HepG2 (cell line): ENCODE data around the gene SH2B2. TPM values are rescaled to one million over a fixed set of nuclear protein-coding genes. Genes with fewer than 3 reads are reported as not detected.

ENCODE experiments used
- AKAP8 ChIP-seq: sonication (generic); formaldehyde crosslinking; IDR thresholded peaks from 2 replicates; pipeline ENCODE4 v1.5.1; 2020; ENCODE audit warnings: mild to moderate bottlenecking, missing genetic modification reagents
- ASH2L ChIP-seq: fragments of 300-600, 200-600 bp; sonication (generic); IDR thresholded peaks from 2 replicates; pipeline ENCODE4 v1.7.0; 2017; ENCODE audit warnings: low read depth, mild to moderate bottlenecking, moderate library complexity, mixed read lengths, low read length; ENCODE audit not compliant: insufficient read length
- KDM6A ChIP-seq: IDR thresholded peaks from 2 replicates; pipeline ENCODE4 v1.6.1; 2016; ENCODE audit warnings: low read depth
- KLF15 ChIP-seq: sonication (generic); formaldehyde crosslinking; IDR thresholded peaks from 2 replicates; pipeline ENCODE4 v1.8.1; 2023; ENCODE audit warnings: borderline replicate concordance, mild to moderate bottlenecking, inconsistent platforms, missing genetic modification reagents, mixed read lengths
- MBNL3 ChIP-seq: fragments of 250-450 bp; sonication (Bioruptor Pico); conservative IDR thresholded peaks from 2 replicates; pipeline ENCODE4 v1.8.0; 2022; ENCODE audit warnings: mild to moderate bottlenecking, inconsistent platforms
- PPARG ChIP-seq: conservative IDR thresholded peaks from 2 replicates; pipeline ENCODE4 v1.6.1; 2016; ENCODE audit warnings: missing biosample characterization, missing genetic modification reagents
- RBM22 ChIP-seq: fragments of 200-400 bp; formaldehyde crosslinking; optimal IDR thresholded peaks from 2 replicates; pipeline ENCODE3; 2017; ENCODE audit warnings: mild to moderate bottlenecking, low read length, moderate library complexity
- SKI ChIP-seq: fragments of 450-650 bp; IDR thresholded peaks from one replicate; pipeline ENCODE4 v1.6.1; 2018; ENCODE audit warnings: mild to moderate bottlenecking; ENCODE audit not compliant: partially characterized antibody
- TP53 ChIP-seq: sonication (generic); formaldehyde crosslinking; conservative IDR thresholded peaks from 2 replicates; pipeline ENCODE4 v1.4.0; 2020; ENCODE audit warnings: missing genetic modification reagents
- ZBTB38 ChIP-seq: sonication (generic); formaldehyde crosslinking; IDR thresholded peaks from 2 replicates; pipeline ENCODE4 v1.5.1; 2020; ENCODE audit warnings: mild to moderate bottlenecking, missing genetic modification reagents
- ZBTB42 ChIP-seq: sonication (generic); formaldehyde crosslinking; IDR thresholded peaks from 2 replicates; pipeline ENCODE4 v1.5.0; 2020; ENCODE audit warnings: mild to moderate bottlenecking, missing genetic modification reagents
- ZNF121 ChIP-seq: sonication (generic); formaldehyde crosslinking; IDR thresholded peaks from 2 replicates; pipeline ENCODE4 v1.5.0; 2020; ENCODE audit warnings: mild to moderate bottlenecking, missing genetic modification reagents
- ZNF432 ChIP-seq: sonication (generic); formaldehyde crosslinking; IDR thresholded peaks from 2 replicates; pipeline ENCODE4 v1.5.0; 2020; ENCODE audit warnings: missing genetic modification reagents, mild to moderate bottlenecking, borderline replicate concordance
- ZNF484 ChIP-seq: sonication (generic); formaldehyde crosslinking; IDR thresholded peaks from 2 replicates; pipeline ENCODE4 v1.5.1; 2020; ENCODE audit warnings: mild to moderate bottlenecking, low read depth, missing genetic modification reagents, borderline replicate concordance
- ZNF496 ChIP-seq: sonication (generic); formaldehyde crosslinking; IDR thresholded peaks from 2 replicates; pipeline ENCODE4 v1.8.1; 2023; ENCODE audit warnings: mild to moderate bottlenecking, moderate library complexity, missing genetic modification reagents; ENCODE audit not compliant: insufficient replicate concordance
- ZNF563 ChIP-seq: sonication (generic); formaldehyde crosslinking; IDR thresholded peaks from 2 replicates; pipeline ENCODE4 v1.8.0; 2022; ENCODE audit warnings: mild to moderate bottlenecking, moderate library complexity, missing genetic modification reagents
- ZNF720 ChIP-seq: sonication (generic); formaldehyde crosslinking; IDR thresholded peaks from 2 replicates; pipeline ENCODE4 v1.4.0; 2020; ENCODE audit warnings: missing genetic modification reagents
- polyA plus RNA-seq, 8 experiments: library from polyadenylated mRNA; depleted of rRNA in 3 of 8; stranded (reverse) in 7 of 8; unstranded in 1 of 8; fragments of >200 nt; fragmentation: Illumina TruSeq in 4 of 8; extraction: Trizol in 4 of 8; gene quantifications; 2 replicates each; pipeline versions ENCODE4 v1.2.1 to v1.2.3, GENCODE V29; 2011 to 2016; ENCODE audit warnings: low read depth in 4 of 8, missing spikeins in 1 of 8, mixed read lengths in 1 of 8; ENCODE audit not compliant: insufficient read depth in 1 of 8
- total RNA-seq, 5 experiments: library from RNA; depleted of rRNA; stranded (reverse); fragments of >200 nt; fragmentation: Illumina TruSeq; extraction: Trizol; gene quantifications; 2 replicates each; pipeline ENCODE4 v1.2.3, GENCODE V29; 2016; ENCODE audit warnings: low read depth in 1 of 5
- TF ChIP-seq, protein P1 (sequence below): sonication (generic); formaldehyde crosslinking; IDR thresholded peaks from 2 replicates; pipeline ENCODE4 v1.4.0; 2020; ENCODE audit warnings: missing genetic modification reagents
- TF ChIP-seq, protein P2 (sequence below): sonication (generic); formaldehyde crosslinking; IDR thresholded peaks from 2 replicates; pipeline ENCODE4 v1.5.1; 2020; ENCODE audit warnings: mild to moderate bottlenecking, missing genetic modification reagents, moderate library complexity
- TF ChIP-seq, protein P3 (sequence below): IDR thresholded peaks from 2 replicates; pipeline ENCODE4 v1.6.1; 2012; ENCODE audit warnings: inconsistent platforms
- TF ChIP-seq, protein P4 (sequence below): sonication (generic); formaldehyde crosslinking; IDR thresholded peaks from 2 replicates; pipeline ENCODE4 v1.8.0; 2022; ENCODE audit warnings: mild to moderate bottlenecking, missing genetic modification reagents

SH2B2 gene
- total and polyA plus RNA-seq, 2 of the 13 experiments (the other 11 are each of a cell fraction or from before 2014, with no cell fraction given) = 0.46 to 1.3 TPM

DNA sequence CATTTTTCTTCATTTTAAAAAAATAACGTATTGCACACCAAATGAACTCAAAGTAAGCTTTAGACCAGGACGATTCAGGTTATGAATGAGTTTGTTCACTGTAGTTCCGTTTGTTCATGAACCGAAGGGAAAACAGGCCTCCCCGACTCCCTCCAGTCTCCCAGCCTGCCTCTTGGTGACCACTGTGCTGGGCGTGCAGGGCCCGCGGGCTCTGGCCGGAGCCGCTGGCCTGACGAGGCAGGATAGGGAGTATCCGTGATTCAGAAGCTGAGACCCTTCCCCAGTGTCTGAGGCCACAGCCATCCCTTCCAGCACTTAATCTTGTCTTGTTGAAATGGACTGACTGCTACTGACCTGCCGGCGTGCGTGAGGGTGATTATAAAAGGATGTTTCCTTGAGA, 30.8 kb upstream of the SH2B2 start (continued):
- TF ChIP-seq, protein P1, sequence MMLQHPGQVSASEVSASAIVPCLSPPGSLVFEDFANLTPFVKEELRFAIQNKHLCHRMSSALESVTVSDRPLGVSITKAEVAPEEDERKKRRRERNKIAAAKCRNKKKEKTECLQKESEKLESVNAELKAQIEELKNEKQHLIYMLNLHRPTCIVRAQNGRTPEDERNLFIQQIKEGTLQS (CRISPR knock-in tag) = no peak
- TF ChIP-seq ZBTB42 (CRISPR knock-in tag) (no peak), TP53 (CRISPR knock-in tag) (no peak), ZNF496 (no peak), SKI (no peak), KDM6A (no peak), ZBTB38 (CRISPR knock-in tag) (peak; percentile 85; the same call in 1 of the 2 replicates), ZNF720 (no peak), ASH2L (no peak), MBNL3 (no peak), ZNF432 (CRISPR knock-in tag) (no peak), ZNF484 (no peak), PPARG (CRISPR knock-in tag) (no peak), AKAP8 (CRISPR knock-in tag) (no peak), ZNF563 (CRISPR knock-in tag) (no peak), ZNF121 (CRISPR knock-in tag) (no peak), KLF15 (CRISPR knock-in tag) (no peak), RBM22 (peak; percentile 27)
- TF ChIP-seq, protein P2, sequence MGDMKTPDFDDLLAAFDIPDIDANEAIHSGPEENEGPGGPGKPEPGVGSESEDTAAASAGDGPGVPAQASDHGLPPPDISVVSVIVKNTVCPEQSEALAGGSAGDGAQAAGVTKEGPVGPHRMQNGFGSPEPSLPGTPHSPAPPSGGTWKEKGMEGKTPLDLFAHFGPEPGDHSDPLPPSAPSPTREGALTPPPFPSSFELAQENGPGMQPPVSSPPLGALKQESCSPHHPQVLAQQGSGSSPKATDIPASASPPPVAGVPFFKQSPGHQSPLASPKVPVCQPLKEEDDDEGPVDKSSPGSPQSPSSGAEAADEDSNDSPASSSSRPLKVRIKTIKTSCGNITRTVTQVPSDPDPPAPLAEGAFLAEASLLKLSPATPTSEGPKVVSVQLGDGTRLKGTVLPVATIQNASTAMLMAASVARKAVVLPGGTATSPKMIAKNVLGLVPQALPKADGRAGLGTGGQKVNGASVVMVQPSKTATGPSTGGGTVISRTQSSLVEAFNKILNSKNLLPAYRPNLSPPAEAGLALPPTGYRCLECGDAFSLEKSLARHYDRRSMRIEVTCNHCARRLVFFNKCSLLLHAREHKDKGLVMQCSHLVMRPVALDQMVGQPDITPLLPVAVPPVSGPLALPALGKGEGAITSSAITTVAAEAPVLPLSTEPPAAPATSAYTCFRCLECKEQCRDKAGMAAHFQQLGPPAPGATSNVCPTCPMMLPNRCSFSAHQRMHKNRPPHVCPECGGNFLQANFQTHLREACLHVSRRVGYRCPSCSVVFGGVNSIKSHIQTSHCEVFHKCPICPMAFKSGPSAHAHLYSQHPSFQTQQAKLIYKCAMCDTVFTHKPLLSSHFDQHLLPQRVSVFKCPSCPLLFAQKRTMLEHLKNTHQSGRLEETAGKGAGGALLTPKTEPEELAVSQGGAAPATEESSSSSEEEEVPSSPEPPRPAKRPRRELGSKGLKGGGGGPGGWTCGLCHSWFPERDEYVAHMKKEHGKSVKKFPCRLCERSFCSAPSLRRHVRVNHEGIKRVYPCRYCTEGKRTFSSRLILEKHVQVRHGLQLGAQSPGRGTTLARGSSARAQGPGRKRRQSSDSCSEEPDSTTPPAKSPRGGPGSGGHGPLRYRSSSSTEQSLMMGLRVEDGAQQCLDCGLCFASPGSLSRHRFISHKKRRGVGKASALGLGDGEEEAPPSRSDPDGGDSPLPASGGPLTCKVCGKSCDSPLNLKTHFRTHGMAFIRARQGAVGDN (CRISPR knock-in tag) = peak; percentile 54
- TF ChIP-seq, protein P3, sequence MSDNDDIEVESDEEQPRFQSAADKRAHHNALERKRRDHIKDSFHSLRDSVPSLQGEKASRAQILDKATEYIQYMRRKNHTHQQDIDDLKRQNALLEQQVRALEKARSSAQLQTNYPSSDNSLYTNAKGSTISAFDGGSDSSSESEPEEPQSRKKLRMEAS = no peak
- TF ChIP-seq, protein P4, sequence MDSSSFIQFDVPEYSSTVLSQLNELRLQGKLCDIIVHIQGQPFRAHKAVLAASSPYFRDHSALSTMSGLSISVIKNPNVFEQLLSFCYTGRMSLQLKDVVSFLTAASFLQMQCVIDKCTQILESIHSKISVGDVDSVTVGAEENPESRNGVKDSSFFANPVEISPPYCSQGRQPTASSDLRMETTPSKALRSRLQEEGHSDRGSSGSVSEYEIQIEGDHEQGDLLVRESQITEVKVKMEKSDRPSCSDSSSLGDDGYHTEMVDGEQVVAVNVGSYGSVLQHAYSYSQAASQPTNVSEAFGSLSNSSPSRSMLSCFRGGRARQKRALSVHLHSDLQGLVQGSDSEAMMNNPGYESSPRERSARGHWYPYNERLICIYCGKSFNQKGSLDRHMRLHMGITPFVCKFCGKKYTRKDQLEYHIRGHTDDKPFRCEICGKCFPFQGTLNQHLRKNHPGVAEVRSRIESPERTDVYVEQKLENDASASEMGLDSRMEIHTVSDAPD (CRISPR knock-in tag) = no peak
